Stimulated activated CD4-positive, alpha-beta T cell treated with anti-CD3 and anti-CD28 coated beads, Interleukin-2, amount 100 ng/mL, for 4 hours (primary cell): Measurements from ENCODE around the gene NARS2.
"Not testable (repeated sequence)": the region's sequence is repeated elsewhere in the genome, so short reads cannot be mapped to it uniquely, and the experiment has no call there.

ENCODE experiments used
- DNase-seq: peaks from one replicate; pipeline ENCODE4 v3.0.0-alpha.2; 2020; ENCODE audit warnings: low read depth

The NARS2 gene

GRCh38 chr11:78478536-78478935, 96.1 kb downstream of the NARS2 start:
- DNase-seq = no peak

GRCh38 chr11:78476066-78476465, 98.6 kb downstream of the NARS2 start:
- no peak for DNase-seq

- no peak for DNase-seq
Measured at GRCh38 chr11:78474451-78474850, 100.2 kb downstream of the NARS2 start.

- DNase-seq = no peak
Measured at GRCh38 chr11:78472905-78473304, 101.8 kb downstream of the NARS2 start.

- no peak for DNase-seq
Measured at GRCh38 chr11:78472382-78472781, 102.3 kb downstream of the NARS2 start.

GRCh38 chr11:78470861-78471442, 103.7 kb downstream of the NARS2 start:
- no peak for DNase-seq

- DNase-seq = no peak
Measured at GRCh38 chr11:78469896-78470295, 104.8 kb downstream of the NARS2 start.

GRCh38 chr11:78467931-78468330, 106.7 kb downstream of the NARS2 start:
- DNase-seq = no peak

- DNase-seq = no peak
Measured at GRCh38 chr11:78467370-78467769, 107.3 kb downstream of the NARS2 start.

- DNase-seq = no peak
Measured at GRCh38 chr11:78465169-78465942, 109.3 kb downstream of the NARS2 start.

GRCh38 chr11:78464787-78465168, 109.9 kb downstream of the NARS2 start:
- DNase-seq = not testable (repeated sequence)

- DNase-seq = no peak
Measured at GRCh38 chr11:78460471-78460870, 114.2 kb downstream of the NARS2 start.

GRCh38 chr11:78459738-78460137, 114.9 kb downstream of the NARS2 start:
- no peak for DNase-seq

- DNase-seq = no peak
Measured at GRCh38 chr11:78457448-78457847, 117.2 kb downstream of the NARS2 start.

GRCh38 chr11:78453140-78453935, 121.3 kb downstream of the NARS2 start:
- DNase-seq = no peak

GRCh38 chr11:78451371-78452150, 123.1 kb downstream of the NARS2 start:
- no peak for DNase-seq

- DNase-seq = no peak
Measured at GRCh38 chr11:78450866-78451265, 123.8 kb downstream of the NARS2 start.

GRCh38 chr11:78449866-78450265, 124.8 kb downstream of the NARS2 start:
- no peak for DNase-seq

- DNase-seq = no peak
Measured at GRCh38 chr11:78446210-78446609, 128.5 kb downstream of the NARS2 start.

GRCh38 chr11:78444726-78445125, 129.9 kb downstream of the NARS2 start:
- no peak for DNase-seq

- no peak for DNase-seq
Measured at GRCh38 chr11:78441956-78442355, 132.7 kb downstream of the NARS2 start.

GRCh38 chr11:78438298-78438975, 136.2 kb downstream of the NARS2 start:
- DNase-seq = no peak
